VCaP (cell line): Measurements from ENCODE around the gene ALG8.

Experiments used
- H3K27ac ChIP-seq: fragments of 450-650 bp; 2 replicates; pipeline ENCODE4 v1.5.1; 2017
- TF ChIP-seq, protein P1 (sequence below): fragments of 450-650 bp; conservative IDR thresholded peaks from 2 replicates; pipeline ENCODE4 v1.5.1; 2017; ENCODE audit warnings: mild to moderate bottlenecking, moderate library complexity

Gene ALG8

DNA sequence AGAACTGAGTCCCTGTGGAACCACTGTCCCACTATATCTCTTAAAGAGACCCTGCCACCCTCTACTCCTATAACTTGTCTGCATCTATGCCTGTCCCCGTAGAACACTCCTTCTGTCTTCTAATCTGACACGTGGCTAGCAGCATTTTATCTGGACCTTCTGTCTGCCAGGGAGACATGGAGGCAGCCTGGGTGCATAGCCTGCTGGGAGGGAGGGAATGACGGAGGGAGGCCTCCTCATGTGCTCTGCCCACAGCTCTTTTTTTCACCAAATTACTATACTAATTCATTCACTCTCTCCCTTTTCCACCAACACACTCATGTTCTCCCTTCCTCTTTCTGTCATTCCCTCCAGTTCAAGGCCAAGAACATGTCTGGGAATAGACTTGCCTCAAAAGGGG lies 83.3 kb downstream of the ALG8 start:
- TF ChIP-seq, protein P1, sequence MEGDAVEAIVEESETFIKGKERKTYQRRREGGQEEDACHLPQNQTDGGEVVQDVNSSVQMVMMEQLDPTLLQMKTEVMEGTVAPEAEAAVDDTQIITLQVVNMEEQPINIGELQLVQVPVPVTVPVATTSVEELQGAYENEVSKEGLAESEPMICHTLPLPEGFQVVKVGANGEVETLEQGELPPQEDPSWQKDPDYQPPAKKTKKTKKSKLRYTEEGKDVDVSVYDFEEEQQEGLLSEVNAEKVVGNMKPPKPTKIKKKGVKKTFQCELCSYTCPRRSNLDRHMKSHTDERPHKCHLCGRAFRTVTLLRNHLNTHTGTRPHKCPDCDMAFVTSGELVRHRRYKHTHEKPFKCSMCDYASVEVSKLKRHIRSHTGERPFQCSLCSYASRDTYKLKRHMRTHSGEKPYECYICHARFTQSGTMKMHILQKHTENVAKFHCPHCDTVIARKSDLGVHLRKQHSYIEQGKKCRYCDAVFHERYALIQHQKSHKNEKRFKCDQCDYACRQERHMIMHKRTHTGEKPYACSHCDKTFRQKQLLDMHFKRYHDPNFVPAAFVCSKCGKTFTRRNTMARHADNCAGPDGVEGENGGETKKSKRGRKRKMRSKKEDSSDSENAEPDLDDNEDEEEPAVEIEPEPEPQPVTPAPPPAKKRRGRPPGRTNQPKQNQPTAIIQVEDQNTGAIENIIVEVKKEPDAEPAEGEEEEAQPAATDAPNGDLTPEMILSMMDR = no peak
- H3K27ac ChIP-seq = no peak overlapping the region

DNA sequence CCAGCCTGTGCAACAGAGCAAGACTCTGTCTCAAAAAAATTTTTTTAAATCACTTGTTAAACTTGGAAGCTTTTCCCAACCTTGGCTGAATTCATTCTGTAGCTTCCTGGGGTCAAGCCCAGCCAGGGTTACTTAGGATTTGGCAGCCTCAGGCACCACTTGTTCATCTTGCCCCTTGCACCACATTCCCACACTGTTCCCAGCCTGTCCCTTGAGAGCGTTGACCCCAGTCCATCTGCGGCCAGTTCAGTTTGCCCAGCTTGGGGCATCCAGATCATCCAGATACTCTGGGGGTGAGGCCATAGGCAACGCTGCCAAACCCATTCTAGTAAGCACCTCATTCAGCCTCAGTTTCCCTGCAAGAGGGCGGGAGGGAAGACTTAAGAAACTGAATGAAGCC lies 84.5 kb downstream of the ALG8 start:
- TF ChIP-seq, protein P1 = no peak
- no peak overlapping the region for H3K27ac ChIP-seq

DNA sequence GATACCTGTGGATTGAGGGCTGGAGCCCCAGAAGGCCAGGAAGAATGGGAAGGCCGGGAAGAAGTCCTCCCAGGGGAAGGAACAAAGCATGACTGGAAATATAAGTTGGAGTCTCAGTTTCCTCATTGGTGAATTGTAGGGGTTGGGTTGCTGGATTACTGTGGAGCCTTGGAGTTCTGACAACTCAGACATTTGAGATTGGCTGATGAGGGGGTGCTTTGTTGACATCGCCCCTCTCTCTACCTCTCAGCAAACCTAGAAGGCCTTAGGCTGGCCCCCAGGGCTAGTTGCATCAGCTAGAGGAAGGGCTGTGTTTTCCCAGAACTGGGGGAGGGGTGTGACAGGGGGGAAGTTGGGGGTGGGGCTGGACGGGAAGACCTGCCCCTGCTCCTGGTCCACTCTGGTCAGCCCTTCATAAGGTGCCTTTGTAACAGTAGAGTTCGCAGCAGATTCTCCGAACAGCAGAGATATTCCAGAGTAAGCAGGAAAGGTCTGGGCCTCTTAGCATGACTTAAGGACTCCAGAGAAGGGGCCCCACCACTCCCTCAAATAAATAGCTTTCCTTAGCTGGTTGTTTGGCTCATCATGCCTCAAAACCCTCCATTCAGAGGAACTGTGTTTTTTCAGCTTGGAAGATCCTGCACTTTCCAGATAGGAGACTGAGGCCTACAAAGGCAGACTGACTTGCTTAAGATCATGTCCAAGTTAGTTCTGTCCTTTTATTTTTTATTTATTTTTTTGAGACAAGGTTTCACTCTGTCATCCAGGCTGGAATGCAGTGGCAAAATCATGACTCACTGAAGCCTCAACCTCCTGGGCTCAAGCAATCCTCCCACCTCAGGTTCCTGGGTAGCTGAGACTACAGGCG lies 88.2 kb downstream of the ALG8 start:
- no peak overlapping the region for H3K27ac ChIP-seq

More for the DNA sequence above, 88.2 kb downstream of the ALG8 start:
- TF ChIP-seq, protein P1 = no peak
